NCI-H2081 (cell line): ENCODE results near the gene ZNF700.
"Not testable (repeated sequence)": the region's sequence is repeated elsewhere in the genome, so short reads cannot be mapped to it uniquely, and the experiment has no call there.

Source experiments
- DNase-seq, 2 experiments: peaks; one replicate each; lab custom pipeline; 2025; lab: John Stamatoyannopoulos, UW

Gene ZNF700

DNA sequence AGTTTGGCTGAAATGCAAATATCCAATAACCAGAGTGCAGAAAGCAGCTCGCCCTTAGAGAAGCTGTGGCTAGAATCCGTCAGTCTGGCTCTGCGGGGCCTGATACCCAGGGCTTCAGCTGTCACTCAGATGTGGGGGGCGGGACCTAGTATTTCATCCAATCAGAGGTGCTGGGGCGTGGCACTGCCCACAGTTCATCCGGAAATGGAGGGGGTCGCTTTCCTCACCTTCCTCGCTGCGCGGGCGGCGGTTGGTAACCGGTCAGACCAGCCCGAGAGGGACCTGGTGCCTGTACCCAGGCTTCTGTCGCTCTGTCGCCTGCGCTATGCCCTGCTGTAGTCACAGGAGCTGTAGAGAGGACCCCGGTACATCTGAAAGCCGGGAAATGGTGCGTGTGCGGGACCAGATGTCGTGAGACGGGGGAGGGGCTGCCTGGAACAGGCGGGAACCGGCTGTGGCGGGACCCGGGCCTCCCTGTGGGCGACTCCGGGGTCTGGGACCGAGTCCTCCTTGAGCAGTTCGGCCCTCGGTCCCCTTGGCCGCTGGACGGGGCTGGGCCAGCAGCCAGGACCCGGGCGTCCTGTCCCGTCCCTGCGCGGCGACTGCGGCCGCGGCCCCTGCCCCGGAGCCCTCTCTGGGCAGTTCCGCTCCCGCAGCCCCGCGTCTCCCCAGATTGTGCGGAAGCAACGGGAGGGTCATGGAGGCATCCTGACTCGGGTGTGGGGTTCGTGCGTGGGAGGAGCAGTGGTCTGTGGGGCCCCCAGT lies at the start of gene ZNF700:
Gene ZNF700, plus strand, starts transcription at position 222 of the 765 bp plus-strand sequence. Its CDS starts 104 bp downstream, at position 326.
- DNase-seq, result peak; percentile 90 to 94

DNA sequence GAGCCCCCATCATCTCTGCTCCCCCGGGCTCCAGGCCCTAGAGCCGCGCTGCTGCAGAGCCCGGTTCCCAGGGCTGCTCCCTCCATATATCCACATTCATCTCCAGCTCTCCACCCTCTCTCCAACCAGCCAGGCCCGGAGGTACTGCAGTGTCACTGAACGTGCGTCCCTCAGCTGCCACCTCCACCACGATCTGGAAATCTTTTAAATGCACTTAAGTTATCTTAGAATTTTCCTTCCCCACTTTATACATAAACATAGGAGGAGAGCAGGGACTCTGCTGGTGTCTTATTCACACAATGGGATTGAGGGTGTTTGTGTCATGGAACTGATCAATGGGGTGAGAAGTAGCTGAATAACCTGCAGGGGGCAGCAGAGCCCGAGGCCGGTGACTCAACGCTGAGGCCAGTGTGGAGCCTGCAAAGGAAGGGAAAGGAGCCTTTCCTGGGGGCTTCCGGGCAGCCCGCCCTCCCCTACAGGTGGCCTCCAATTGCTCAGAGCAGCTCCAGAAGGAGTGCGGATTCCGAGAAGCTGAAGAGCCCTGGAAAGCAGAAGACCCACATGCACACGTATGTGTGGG lies 45.1 kb upstream of the ZNF700 start:
- not testable (repeated sequence) for DNase-seq

DNA sequence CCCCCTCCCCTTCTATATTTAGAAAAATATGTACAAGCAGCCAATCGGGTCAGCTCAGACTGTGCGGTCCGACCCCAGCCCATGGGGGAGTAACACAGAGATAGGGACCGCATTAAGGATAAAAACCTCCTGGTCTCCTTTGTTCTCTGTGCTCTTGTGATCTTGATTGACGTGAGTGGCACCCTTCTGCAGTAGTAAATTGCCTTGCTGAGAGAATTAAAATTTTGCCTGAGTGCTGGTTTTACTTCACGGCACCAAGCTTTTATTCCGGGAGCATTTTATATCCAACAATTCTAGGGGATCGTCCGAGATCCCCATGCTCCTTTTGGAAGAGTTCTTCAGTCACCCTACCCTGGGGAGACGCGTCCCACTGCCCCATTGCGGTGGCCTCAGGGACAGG lies 44.3 kb upstream of the ZNF700 start:
- DNase-seq, result no peak

DNA sequence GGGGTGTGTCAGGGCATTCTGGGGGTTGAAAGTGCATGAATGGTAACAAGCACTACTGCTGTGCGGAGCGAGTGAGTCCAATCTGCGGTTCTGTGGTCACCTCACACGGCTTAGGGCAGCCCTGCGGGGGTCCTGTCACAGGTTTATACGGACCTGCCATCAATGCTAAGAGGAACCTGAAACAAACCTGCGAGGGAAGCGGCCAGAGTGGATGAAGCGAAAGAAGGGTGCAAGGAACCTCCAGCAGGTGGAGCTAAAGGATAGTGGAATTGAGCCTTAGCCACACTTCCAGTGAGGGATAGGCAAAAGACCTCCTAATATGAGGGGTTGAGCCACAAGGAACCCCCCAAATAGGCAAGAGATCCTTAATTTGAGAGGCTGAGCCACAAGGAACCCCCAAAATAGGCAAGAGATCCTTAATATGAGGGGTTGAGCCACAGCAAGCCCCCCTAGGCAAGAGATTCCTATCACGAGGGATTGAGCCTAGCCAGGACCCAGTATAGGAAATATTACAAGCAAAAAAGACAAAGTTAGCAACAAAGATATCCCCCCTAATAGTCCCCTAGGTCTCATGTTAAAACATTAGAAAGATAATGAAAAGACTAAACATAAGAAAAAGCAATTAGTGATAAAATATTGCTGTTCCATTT lies 43.6 kb upstream of the ZNF700 start:
- DNase-seq, result peak; percentile 49 to 57

DNA sequence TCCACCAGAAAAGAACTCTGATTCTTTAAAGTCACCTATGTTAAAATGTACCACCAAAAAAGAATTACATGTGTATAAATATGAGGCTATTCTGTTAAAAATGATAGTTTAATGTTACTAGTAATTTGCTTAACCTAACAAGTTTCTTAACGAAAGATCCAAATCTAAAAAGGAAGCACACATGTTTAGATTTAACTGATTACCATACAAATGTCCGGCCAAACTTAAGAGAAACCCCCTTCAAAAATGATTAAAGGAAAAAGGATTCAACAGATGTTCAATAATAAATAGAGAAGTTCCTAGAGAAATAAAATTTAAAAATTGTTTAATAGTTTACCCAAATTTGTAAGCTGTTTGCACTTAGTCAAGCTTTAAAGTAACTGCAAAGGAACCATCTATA lies 42.3 kb upstream of the ZNF700 start:
- DNase-seq, result no peak

DNA sequence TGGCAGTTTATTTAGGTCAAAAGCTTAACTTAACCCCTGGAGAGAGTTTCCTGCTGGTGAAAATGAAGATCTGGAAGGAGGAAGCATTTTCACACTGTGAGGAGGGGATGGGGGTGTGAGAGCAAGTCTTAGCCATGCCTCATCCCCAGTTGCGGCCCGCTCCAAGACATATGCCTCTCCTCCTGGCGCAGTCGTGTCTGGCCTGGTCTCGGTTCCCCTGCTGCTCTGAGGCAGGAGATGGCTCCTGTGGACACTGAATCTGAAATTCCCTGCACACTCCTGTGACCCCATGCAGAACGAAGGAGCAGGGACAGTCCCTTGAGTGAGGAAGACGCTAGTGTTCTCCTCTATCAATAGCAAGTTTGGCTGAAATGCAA lies 37.7 kb upstream of the ZNF700 start:
- DNase-seq, result no peak

DNA sequence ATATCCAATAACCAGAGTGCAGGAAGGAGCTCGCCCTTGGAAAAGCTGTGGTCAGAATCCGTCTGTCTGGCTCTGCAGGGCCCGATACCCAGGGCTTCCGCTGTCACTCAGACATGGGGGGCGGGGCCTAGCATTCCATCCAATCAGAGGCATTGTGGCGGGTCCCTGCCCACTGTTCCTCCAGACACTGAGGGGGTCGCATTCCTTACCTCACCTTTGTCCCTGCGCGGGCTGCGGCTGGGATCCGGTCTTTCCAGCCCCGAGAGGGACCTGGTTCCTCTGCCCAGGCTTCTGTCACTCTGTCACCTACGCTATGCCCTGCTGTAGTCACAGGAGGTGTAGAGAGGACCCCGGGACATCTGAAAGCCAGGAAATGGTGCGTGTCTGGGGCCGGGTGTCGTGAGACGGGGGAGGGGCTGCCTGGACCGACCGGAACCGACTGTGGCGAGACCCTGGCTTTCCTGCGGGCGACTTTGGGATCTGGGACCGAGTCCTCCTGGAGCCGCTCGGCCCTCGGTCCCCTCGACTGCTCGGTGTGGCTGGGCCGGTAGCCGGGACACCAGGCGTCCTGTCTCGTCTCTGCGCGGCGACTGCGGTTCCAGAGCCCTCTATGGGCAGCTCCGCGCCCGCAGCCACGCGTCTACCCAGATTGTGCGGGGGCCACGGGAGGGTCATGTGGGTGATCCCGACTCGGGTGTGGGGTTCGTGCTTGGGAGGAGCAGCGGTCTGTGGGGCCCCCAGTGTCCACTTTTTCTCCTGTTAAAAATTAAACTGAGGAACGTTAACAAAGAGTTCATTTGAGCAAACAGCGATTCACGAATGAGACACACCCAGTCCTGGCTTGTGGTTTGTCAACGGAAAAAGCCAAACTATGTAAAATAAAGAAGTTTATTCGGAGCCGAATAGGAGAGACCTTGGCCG lies 37.0 kb upstream of the ZNF700 start, which contains the start of gene ZNF69:
Gene ZNF69, plus strand, starts transcription at position 172 of the 921 bp plus-strand sequence. Its CDS starts 142 bp downstream, at position 314.
- DNase-seq, result no peak

DNA sequence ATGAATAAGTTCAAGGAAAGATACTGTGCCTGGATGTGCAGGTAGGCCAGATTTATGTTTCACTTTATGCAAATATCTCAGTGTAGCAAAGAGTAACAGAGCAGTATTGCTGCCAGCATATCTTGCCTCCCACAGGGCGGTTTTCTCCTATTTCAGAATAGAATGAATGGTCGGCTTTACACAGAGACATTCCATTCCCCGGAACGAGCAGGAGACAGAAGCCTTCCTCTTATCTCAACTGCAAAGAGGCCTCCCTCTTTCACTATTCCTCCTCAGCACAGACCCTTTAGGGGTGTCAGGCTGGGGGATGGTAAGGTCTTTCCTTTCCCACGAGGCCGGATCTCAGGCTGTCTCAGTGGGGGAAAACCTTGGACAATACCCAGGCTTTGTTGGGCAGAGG lies 35.0 kb upstream of the ZNF700 start:
- not testable (repeated sequence) for DNase-seq

DNA sequence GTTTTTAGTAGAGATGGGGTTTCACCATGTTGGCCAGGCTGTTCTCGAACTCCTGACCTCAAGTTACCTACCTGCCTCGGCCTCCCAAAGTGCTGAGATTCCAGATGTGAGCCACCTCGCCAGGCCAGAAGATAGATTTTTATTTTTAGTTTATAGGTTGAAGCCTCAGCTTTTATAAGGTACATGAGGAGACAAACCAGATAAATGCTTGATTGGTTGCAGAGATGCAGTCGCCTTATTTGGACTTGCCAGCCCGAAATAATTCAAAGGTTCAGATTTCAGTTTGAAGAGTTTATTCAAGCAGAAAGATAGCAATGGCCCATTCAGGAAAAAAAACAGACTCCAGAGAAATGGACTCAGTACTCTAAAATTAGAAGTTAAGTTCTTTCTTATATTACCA lies 34.3 kb upstream of the ZNF700 start:
- DNase-seq, result no peak

DNA sequence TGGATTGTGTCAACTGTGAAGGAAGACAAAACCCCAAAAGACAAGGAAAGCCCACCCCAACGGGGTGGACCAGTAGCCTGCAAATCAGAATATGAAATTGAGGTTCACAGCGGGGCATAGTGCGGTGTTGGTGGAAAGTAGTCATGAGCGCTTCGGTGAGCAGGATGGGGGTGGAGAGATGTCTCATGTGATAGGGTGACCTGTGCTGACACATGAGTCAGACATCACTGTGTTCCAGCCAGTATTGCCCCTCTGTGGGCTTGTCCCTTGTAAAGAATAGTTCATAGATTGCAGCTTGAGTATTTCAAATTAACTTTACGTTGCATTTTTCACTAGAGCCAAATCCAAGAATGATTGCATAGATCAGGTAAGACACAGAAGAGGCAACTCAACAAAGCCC lies 30.1 kb upstream of the ZNF700 start:
- DNase-seq, result no peak

DNA sequence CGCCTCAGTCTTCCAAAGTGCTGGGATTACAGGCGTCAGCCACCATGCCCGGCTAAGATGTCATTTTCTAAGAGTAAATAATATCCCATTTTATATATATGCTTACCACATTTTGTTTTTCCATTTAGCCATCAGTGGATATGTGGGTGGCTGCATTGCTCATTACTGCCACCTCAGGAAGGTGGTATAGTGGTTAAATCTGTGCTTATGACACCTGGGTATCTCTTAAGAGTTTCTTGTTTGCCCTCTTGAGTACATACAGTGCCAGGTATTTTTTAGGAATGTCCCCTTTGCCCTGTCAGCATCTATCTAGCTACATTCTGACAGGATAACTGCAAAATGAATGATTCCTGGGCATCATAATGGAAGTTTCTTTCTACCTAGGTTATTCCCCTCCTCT lies 22.7 kb upstream of the ZNF700 start:
- DNase-seq, result no peak

DNA sequence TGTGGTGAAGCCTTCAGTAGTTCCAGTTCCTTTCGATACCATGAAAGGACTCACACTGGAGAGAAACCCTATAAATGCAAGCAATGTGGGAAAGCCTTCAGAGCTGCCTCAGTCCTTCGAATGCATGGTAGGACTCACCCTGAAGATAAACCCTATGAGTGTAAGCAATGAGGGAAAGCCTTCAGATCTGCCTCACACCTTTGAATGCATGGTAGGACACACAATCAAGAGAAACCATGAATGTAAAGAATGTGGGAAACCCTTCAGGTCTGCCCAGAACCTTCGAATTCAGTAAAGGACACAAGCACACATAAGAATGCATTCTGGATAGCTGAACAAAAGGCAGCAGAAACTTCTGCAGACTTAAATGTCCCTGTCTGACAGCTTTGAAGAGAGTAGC lies 19.0 kb upstream of the ZNF700 start:
- DNase-seq, result no peak

DNA sequence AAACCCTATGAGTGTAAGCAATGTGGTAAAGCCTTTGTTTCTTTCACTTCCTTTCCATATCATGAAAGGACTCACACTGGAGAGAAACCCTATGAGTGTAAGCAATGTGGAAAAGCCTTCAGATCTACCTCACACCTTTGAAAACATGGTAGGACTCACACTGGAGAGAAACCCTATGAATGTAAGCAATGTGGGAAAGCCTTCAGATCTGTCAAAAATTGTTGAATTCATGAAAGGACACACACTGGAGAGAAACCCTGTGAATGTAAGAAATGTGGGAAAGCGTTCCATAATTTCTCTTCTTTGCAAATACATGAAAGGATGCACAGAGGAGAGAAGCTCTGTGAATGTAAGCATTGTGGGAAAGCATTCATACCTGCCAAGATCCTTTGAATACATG lies 13.0 kb upstream of the ZNF700 start:
- DNase-seq, result not testable (repeated sequence)

DNA sequence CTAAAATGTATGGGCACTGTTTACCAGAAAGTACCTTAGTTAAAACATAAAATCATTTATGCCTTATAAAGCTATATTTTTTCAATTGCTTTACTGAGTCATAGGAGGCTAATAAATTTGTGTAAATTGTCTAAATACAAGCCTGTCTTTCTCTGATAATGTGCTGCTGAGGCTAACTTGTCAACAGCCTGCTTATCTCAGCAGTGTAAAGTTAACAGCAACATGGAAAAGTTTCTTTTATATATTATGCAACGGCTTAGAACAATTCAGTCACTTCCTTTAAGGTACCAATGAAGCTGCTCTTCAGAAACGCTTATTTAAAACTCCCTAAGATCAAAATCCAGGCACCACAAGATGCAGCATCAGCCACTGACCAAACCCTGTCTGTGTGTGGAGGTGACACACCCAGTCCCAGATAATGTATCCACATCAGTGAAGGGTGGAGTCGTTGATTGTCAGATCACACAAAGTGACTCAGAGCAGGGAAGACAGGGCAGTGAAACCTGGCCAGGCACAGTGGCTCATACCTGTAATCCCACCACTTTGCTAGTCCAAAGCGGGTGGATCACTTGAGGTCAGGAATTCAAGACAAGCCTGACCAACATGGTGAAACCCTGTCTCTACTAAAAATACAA lies 10.4 kb upstream of the ZNF700 start:
- DNase-seq, result not testable (repeated sequence)

DNA sequence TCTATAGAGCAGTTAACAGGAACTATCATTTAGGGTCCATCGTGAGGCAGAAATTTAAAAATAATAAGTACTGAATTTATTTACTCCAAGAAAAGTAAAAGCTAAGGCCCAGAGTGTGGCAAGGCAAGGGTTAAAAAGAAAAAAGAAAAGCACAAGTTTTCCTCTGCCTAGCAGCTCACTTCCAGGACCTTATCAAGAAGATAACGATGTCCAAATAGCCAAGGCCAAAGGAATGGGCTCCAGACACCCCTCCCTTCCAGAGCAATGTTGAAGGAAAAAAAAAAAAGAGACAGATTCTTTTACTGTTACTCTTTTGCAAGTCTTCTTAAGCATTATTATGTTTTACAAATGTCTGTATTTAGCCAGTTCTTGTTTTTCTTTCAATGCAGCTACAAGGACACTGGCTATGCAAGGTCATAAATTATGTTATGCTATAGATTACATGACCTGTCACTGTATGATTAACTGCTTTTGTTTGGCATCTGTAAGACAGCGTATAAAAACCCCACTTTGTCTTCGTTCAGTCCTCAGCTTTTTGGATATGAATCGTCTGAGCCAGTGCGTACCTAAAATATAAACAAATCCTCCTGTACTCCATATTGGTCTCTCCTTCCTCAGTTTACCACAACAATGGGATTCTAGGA lies 2.9 kb upstream of the ZNF700 start:
- DNase-seq, result no peak

DNA sequence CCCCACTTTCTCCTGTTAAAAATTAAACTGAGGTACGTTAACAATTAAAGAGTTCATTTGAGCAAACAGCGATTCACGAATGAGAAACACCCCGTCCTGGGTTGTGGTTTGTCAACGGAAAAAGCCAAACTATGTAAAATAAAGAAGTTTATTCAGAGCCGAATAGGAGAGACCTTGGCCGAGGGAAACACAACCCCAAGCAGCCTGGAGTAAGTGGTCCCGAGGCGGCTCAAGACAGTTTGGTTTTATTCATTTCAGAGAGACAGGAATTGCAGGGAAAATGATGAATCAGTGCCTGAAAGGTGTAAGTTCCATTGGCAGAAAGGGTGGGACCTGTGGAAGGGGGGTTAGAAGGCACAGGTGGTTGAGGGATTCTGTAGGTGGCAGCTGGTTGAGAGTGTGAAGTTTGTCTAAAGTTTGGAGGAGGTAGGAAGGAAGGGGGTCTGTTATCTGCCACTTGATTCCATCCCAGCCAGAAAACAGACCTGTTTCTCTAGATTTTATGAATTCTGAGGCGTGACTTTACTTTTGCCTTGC lies 812 bp downstream of the ZNF700 start:
- DNase-seq, result not testable (repeated sequence)

DNA sequence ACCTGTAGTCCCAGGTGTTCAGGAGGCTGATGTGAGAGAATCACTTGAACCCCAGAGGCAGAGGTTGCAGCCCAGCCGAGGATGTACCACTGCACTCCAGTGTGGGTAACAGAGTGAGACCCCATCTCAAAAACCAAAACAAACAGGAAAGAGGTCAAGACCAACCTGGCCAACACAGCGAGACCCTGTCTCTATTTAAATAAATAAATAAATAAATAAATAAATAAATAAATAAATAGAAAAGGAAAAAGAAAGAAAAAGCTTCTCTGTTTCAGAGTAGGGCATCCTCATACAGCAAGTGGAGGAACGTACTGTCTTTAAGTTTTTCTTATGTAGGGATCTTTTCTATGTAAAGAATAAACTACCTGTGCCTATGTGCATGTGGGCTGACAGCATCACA lies 2.3 kb downstream of the ZNF700 start:
- no peak for DNase-seq

DNA sequence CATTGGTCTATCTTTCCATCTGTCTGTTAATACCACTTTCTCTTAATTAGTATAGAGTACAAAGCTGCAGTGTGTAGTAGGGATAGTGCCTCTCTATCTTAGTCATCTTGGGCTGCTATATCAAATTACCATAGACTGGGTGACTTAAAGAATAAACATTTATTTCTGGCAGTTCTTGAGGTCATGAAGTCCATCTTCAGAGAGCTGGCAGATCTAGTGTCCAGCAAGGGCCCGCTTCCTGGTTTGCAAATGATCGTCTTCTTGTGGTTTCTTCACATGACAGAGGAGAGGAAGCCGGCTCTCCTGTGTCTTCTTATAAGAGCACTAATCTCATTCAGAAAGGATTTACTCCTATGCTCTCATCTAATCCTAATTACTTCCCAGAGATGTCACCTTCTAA lies 6.1 kb downstream of the ZNF700 start:
- DNase-seq, result no peak

DNA sequence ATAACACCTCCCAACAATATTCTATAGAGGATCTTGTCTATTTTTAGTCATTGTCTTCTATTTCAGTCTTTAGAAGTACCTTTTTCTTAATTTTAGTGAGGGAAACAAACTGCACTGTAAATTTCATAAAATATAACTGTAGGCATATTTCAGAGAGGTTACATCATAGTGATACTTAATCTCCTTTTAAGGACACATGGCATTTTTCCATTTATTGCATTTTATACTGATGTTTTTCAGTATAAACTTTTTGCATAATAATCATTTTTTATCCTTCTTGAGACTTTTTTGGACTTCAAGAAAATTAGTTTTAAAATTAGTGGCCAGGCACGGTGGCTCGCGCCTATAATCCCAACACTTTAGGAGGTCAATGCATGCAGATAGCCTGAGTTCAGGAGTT lies 6.6 kb downstream of the ZNF700 start:
- no peak for DNase-seq

DNA sequence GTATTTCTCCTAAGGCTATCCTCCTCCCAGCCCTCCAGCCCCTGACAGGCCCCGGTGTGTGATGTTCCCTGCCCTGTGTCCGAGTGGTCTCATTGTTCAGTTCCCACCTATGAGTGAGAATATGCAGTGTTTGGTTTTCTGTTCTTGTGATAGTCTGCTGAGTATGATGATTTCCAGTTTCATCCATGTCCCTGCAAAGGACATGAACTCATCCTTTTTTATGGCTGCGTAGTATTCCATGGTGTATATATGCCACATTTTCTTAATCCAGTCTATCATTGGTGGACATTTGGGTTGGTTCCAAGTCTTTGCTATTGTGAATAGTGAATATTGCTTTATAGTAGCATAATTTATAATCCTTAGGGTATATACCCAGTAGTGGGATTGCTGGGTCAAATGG lies 10.9 kb downstream of the ZNF700 start:
- DNase-seq, result not testable (repeated sequence)

DNA sequence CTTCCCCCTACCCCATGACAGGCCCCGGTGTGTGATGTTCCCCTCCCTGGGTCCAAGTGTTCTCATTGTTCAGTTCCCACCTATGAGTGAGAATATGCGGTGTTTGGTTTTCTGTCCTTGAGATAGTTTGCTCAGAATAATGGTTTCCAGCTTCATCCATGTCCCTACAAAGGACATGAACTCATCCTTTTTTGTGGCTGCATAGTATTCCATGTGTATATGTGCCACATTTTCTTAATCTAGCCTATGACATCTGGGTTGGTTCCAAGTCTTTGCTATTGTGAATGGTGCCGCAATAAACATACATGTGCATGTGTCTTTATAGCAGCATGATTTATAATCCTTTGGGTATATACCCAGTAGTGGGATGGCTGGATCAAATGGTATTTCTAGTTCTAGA lies 13.5 kb downstream of the ZNF700 start:
- not testable (repeated sequence) for DNase-seq
